ENCODE measurements around the gene GADL1.
A peak's percentile ranks its signal among the peaks of the same experiment; 100 is the strongest.

The GADL1 gene

GRCh38 chr3:30811151-30811795 is 83.2 kb downstream of the GADL1 start:
- no peak for DNase-seq (ENCODE audit: low spot score)

- no peak for DNase-seq (ENCODE audit: low spot score)
Measured at GRCh38 chr3:30810625-30811024, 83.8 kb downstream of the GADL1 start.

- DNase-seq (ENCODE audit: low spot score) = no peak
Measured at GRCh38 chr3:30805695-30806094, 88.8 kb downstream of the GADL1 start.

- no peak for DNase-seq (ENCODE audit: low spot score)
Measured at GRCh38 chr3:30804984-30805383, 89.5 kb downstream of the GADL1 start.

- peak; percentile 24 for DNase-seq (ENCODE audit: low spot score)
Measured at GRCh38 chr3:30795176-30795575, 99.3 kb downstream of the GADL1 start.

- DNase-seq (ENCODE audit: low spot score) = no peak
Measured at GRCh38 chr3:30793740-30794139, 100.7 kb downstream of the GADL1 start.

- no peak for DNase-seq (ENCODE audit: low spot score)
Measured at GRCh38 chr3:30790150-30790549, 104.3 kb downstream of the GADL1 start.

- no peak for DNase-seq (ENCODE audit: low spot score)
Measured at GRCh38 chr3:30786365-30786764, 108.1 kb downstream of the GADL1 start.

GRCh38 chr3:30779686-30780287 is 114.7 kb downstream of the GADL1 start:
- peak; percentile 54 for DNase-seq (ENCODE audit: low spot score)

GRCh38 chr3:30778933-30779332 is 115.5 kb downstream of the GADL1 start:
- no peak for DNase-seq (ENCODE audit: low spot score)

GRCh38 chr3:30777426-30778113 is 116.9 kb downstream of the GADL1 start:
- peak; percentile 51 for DNase-seq (ENCODE audit: low spot score)

GRCh38 chr3:30776186-30776815 is 118.2 kb downstream of the GADL1 start:
- no peak for DNase-seq (ENCODE audit: low spot score)

GRCh38 chr3:30775040-30775439 is 119.4 kb downstream of the GADL1 start:
- DNase-seq (ENCODE audit: low spot score) = no peak

- DNase-seq (ENCODE audit: low spot score) = no peak
Measured at GRCh38 chr3:30774062-30774461, 120.4 kb downstream of the GADL1 start.

- DNase-seq (ENCODE audit: low spot score) = peak; percentile 97
Measured at GRCh38 chr3:30770387-30770786, 124.1 kb downstream of the GADL1 start.

GRCh38 chr3:30768703-30769550 is 125.5 kb downstream of the GADL1 start:
- DNase-seq (ENCODE audit: low spot score) = peak; percentile 64

- no peak for DNase-seq (ENCODE audit: low spot score)
Measured at GRCh38 chr3:30768046-30768445, 126.4 kb downstream of the GADL1 start.

- no peak for DNase-seq (ENCODE audit: low spot score)
Measured at GRCh38 chr3:30766522-30766921, 127.9 kb downstream of the GADL1 start.

- DNase-seq (ENCODE audit: low spot score) = no peak
Measured at GRCh38 chr3:30764891-30765290, 129.6 kb downstream of the GADL1 start.

- no peak for DNase-seq (ENCODE audit: low spot score)
Measured at GRCh38 chr3:30764281-30764680, 130.2 kb downstream of the GADL1 start.

GRCh38 chr3:30761374-30761773 is 133.1 kb downstream of the GADL1 start:
- no peak for DNase-seq (ENCODE audit: low spot score)

- DNase-seq (ENCODE audit: low spot score) = no peak
Measured at GRCh38 chr3:30760737-30761136, 133.7 kb downstream of the GADL1 start.

Measured in COLO829 (cell line).